ENCODE measurements around the gene PAGE2.
"Not testable (repeated sequence)": the region's sequence is repeated elsewhere in the genome, so short reads cannot be mapped to it uniquely, and the experiment has no call there.

The PAGE2 gene

DNA sequence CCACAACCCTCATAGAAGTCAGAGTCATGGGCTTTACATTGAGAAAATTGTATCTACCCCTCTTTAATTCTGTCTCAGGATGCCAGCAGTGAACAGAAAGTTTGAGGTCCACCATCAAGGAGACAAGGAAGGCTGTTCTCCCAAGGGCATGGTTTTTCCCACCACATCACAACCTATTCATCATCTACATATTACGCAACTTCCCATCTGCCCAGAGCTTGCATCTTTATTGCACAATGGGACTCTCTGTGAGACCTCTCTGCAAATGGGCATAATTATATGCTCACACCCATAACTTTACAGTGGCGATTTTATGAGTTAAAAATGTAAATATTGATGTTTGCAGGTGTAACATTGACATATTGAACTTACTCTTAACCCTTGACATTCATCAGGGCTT, 38.9 kb downstream of the PAGE2 start:
- DNase-seq: peak; percentile 34

DNA sequence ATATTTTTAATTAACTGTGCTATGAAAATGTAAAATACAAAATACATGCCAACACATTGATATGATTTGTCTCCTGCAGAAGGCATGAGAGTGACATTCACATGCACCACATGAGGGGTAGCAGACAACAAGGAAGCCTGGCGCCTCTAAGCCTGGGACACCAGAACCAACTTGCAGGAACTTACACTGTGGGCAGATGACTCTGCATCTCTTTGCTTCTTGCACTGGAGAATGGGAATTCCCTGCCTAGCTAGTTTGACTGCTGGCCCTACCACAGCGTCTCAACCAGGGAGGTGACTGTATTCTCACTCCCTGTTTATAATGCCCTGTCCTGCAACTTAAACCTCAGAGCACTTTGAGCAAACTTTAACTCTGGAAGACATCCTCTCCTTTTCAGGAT, 40.5 kb downstream of the PAGE2 start:
- DNase-seq: no peak

DNA sequence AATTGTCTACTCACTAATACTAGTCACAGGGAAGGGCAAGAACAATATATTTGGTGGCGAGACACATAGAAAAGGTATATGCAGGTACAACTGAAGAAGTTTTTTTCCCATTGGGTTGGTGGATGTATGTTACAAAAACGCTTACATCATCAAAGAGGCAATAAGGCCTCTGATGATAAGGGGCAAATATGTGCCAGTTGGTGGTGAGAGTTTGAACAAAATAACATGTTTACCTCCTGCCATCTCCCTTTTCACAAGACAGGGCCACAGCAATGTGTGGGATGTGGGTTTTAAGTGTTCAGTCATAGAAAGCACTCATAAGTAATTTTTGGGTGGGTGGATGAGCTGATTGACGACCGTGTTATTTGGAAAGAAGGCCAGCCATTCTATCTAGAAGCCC, 41.7 kb downstream of the PAGE2 start:
- DNase-seq: no peak

DNA sequence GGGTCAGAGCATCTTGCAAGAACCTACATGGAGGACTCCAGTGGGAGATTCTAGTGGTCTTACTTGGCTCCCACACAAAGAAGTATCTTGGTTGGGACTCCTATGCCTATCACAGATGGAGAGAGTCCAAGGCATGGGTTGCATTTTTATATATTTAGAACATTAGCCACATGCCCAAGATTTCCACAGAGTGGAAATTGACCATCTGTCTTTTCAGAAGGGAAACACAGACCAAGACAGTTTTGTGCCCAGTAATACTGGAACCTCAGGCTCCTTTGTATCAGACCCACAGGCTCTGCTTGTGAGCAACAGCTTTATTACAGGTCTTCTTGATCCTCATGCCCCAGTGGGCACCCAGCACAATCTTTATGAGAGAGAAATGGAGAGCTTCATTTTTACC, 43.6 kb downstream of the PAGE2 start:
- no peak for DNase-seq

DNA sequence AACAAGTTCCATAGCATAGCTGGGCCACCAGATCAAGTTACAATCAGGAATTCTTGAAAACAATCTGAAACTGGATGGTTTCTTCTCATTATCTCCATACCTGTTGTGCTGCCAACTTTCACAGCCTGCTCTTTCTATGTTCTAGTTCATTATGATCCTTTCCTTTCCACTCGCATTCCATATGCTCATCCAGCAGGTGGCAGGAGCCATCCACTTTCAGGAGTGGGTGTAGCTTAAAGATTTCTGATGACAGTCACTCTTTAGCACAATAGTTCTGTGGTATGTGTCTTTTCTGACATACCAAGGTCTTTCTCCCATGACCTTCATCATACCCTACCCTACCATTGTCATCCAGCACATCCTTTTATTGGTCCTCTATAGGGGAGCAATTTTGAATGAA, 46.4 kb downstream of the PAGE2 start:
- DNase-seq: peak; percentile 19

DNA sequence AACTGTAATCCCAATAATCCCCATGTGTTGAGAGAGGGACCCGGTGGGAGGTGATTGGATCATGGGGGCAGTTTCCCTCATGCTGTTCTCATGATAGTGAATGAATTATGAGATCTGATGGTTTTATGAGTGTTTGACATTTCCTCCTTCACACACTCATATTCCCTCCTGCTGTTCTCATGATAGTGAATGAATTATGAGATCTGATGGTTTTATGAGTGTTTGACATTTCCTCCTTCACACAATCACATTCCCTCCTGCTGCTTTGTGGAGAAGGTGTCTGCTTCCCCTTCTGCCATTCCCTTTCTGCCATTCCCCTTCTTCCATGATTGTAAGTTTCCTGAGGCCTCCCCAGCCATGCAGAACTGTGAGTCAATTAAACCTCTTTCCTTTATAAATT, 52.0 kb downstream of the PAGE2 start:
- not testable (repeated sequence) for DNase-seq

Data from suppressor macrophage treated with lipopolysaccharide for 4 hours (primary cell).